GM18507 (cell line): ENCODE data around the gene PCNX4.
"Not testable (repeated sequence)": the region's sequence is repeated elsewhere in the genome, so short reads cannot be mapped to it uniquely, and the experiment has no call there.

Experiments
- DNase-seq: peaks from one replicate; pipeline ENCODE4 v3.0.0; 2011; ENCODE audit warnings: low read depth; ENCODE audit not compliant: insufficient read length; ENCODE audit errors: extremely low spot score
- FAIRE-seq: peaks from 2 replicates; lab custom pipeline; 2011; peaks lifted over from hg19 to GRCh38; lab: Jason Lieb, UNC

PCNX4 gene

GRCh38 chr14:60091550-60092525, at the start of gene PCNX4:
PCNX4 (plus strand) TSS chr14:60091923; CDS start chr14:60107639, 15,716 bp downstream.
- DNase-seq (peak; percentile 78), FAIRE-seq (peak; percentile 97)

DNA sequence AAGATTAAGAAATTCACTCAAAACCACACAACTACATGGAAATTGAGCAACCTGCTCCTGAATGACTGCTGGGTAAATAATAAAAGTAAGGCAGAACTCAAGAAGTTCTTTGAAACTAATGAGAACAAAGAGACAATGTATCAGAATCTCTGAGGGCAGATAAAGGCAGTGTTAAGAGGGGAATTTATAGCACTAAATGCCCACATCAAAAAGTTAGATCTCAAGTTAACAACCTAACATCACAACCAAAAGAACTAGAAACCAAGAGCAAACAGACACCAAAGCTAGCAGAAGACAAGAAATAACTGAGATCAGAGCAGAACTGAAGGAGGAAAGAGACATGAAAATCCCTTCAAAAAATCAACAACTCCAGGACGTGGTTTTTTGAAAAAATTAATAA, 43.7 kb upstream of the PCNX4 start:
- DNase-seq, FAIRE-seq: not testable (repeated sequence)

- DNase-seq = no peak
- FAIRE-seq = no peak
Observed at GRCh38 chr14:60051721-60052221, 40.0 kb upstream of the PCNX4 start.

DNA sequence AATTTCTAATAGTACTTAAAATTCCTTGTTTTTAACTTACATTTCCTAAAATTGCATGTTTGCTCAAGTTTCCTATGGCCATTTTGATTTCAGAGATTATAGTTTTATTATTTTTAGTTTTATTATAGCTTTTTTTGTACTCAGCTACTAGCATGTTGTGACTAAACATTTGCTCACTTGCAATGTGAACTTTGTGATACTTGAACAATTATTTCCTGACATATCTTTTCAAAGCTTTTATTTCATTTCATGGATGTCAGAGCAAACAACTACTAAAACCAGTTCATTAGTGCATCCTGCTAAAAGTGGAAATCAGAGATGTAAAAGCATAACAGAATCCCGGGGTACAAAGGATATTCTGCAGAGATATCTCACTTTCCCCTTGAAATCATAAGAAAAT, 33.6 kb upstream of the PCNX4 start:
- FAIRE-seq (no peak), DNase-seq (no peak)

GRCh38 chr14:60061371-60061770, 30.4 kb upstream of the PCNX4 start:
- FAIRE-seq = no peak
- no peak for DNase-seq

- peak; percentile 62 for FAIRE-seq
- peak; percentile 4 for DNase-seq
Observed at GRCh38 chr14:60064491-60065072, 27.1 kb upstream of the PCNX4 start.

GRCh38 chr14:60067882-60068281, 23.8 kb upstream of the PCNX4 start:
- FAIRE-seq (no peak), DNase-seq (no peak)

DNA sequence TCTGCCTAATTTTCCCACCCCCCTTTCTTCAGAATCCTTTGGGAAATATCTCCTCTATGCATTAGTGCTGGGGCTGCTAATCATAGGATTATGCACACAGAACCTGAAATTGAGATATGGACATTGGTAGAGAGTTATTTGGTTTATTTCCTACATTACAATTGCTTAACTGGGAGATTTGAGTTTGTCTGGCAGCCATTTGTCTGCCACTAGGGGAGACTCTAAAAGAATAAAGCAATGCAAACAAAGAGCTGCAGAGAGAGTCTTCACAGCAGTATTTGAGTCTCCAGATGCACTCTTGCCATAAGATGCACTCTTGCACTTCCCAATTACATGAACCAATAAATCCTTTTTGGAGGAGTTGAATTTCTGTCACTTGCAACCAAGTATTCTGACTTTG, 12.0 kb upstream of the PCNX4 start:
- no peak for DNase-seq
- FAIRE-seq = no peak

- FAIRE-seq (no peak), DNase-seq (no peak)
Observed at GRCh38 chr14:60085085-60085484, 6.6 kb upstream of the PCNX4 start.

DNA sequence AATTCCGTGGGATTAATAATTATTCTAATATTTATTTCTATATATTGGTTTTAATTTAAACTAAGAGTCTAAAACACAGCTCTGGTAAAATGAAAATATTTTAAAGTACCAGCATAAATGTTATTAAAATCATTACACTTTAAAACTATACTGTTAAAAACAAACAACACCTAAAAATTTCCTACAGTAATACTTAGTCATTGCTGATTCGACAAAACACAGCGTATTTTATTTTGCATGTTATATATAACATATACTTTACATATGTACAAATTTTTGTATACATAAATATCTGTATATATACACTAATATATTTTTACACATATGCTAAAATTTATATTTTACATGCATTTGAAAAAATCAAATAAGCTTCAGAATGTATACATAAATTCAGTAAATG, 6.0 kb upstream of the PCNX4 start:
- no peak for FAIRE-seq

GRCh38 chr14:60087668-60088067, 4.1 kb upstream of the PCNX4 start:
- FAIRE-seq (no peak), DNase-seq (no peak)

More for the DNA sequence above, 6.0 kb upstream of the PCNX4 start:
- DNase-seq = no peak

- DNase-seq = no peak
- no peak for FAIRE-seq
Observed at GRCh38 chr14:60089221-60089620, 2.5 kb upstream of the PCNX4 start.

DNA sequence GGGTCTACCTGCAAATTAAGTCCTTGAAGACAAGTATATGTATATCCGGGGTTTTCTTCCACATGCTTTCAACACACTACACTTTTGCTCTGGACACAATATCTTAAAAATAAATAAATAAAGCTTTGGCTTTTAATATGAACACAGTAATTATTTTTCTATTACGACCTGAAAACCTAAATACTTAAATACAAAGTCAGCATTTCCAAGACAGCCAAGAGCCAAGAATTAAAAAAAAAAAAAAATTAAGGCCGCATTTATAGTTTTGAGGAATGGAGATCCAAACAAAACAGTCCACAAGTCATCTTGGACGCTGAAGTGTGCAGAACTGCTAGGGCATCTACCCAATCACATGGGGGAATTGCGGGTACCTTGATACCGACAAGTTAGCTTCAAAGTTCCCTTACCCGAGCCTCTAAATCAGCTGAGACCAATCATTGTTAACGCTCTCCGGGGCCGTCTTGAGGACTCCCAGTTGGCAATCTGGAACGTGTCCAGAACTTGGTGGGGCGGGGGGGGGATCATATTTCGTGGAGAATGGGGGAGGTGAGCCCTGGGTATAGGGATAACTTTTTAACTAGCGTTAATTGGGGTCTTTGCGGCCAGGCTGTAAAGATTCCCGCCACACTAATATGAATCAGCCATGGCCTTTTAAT, 731 bp upstream of the PCNX4 start:
- DNase-seq (no peak), FAIRE-seq (no peak)

DNA sequence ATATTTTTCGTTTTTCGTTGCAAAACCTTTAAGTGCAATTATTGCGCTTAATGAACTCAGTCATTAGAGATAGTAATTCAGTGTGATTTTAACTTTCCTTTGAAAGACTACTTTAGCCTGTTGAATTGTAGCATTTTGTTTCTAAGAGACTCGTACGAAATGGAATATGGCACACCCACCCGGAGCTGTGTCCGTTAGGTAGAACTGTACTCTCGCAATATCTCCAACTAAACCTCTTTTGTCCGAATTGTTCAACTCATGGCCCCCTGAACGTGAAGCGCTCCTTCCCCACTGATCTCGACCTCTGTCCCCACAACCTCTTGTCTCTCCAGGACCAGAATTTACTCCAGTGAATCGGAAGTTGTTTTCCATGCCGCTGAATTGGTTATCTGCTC, 800 bp downstream of the PCNX4 start:
- no peak for DNase-seq
- FAIRE-seq = peak; percentile 42

DNA sequence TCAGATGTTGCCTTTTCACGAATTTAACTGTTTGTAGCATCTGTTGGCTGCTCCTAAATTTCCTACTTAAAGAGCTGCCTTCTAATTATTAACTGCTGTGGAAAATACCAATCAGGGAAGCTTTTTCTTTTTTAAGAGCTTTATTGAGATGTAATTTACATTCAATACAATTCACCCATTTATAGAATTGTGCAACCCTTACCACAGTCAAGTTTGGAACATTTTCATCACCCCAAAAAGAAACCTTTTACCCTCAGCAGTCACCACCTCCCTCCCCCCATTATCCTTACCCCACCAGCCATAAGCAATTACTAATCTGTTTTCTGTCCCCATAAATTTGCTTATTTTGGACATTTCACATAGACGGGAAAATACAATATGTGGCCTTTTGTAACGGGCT, 1.4 kb downstream of the PCNX4 start:
- no peak for DNase-seq

DNA sequence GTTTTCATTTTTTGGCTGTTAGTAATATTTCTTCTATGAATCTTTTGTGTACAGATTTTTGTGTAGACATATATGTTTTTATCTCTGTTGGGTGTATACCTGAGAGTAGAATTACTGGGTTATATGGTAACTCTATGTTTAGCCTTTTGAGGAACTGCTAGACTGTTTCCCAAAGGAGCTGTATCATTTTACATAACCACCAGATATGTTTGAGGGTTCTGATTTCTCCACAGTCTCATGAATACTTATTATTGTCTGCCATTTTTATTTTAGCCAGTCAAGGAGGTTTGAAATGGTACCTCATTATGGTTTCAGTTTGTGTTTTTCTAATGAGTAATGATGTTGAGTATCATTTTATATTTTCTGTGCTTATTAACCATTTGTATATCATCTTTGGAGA, 1.9 kb downstream of the PCNX4 start:
- DNase-seq (no peak), FAIRE-seq (no peak)

More for the DNA sequence above, 1.4 kb downstream of the PCNX4 start:
- peak; percentile 31 for FAIRE-seq

DNA sequence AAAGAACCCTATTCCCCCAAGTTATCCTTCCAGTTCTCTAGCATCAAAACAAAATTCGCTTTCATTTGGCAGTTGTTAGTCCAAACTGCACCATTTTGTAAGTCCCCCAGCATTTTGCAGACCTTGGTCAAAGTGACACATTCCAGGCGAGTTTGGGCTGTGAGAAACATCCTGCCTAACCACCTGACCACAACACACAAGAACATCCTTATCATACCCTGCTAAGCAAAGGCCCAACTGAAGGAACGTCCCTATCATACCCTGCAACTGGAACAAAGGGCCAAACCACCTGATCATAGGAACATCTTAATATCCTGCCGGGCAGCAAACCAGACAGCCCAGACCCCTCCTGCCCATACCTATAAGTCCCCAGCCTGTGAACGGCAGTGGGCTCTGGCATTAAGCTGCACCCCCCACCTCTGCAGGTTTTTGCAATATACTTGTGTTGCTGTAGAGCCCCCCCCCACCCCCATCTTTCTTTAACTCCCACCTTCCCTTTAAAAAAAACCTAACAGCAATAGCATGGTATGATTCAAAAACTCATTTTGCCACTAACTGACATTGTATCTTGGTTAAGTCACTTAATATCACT, 2.7 kb downstream of the PCNX4 start:
- FAIRE-seq (no peak), DNase-seq (no peak)

- peak; percentile 29 for FAIRE-seq
- no peak for DNase-seq
Observed at GRCh38 chr14:60095231-60095630, 3.5 kb downstream of the PCNX4 start.

GRCh38 chr14:60095781-60096450, 4.2 kb downstream of the PCNX4 start:
- DNase-seq (no peak), FAIRE-seq (no peak)
